Activated T-helper 1 cell treated with anti-CD3 and anti-CD28 coated beads, Interleukin-2, amount 50 U/mL, for 16 hours (primary cell): ENCODE data around the gene XBP1.
"Not testable (repeated sequence)": the region's sequence is repeated elsewhere in the genome, so short reads cannot be mapped to it uniquely, and the experiment has no call there.

Experiments used
- DNase-seq, 2 donors: peaks; one replicate each; pipeline ENCODE4 v3.0.0-alpha.2; 2020; ENCODE audit warnings: low read depth in 1 of 2, low spot score in 1 of 2

The XBP1 gene

GRCh38 chr22:28819253-28820096 lies 19.1 kb upstream of the XBP1 start:
- no peak for DNase-seq

- DNase-seq: no peak
Measured at GRCh38 chr22:28817919-28818859, 17.8 kb upstream of the XBP1 start.

GRCh38 chr22:28817064-28817463 lies 16.7 kb upstream of the XBP1 start:
- no peak for DNase-seq

DNA sequence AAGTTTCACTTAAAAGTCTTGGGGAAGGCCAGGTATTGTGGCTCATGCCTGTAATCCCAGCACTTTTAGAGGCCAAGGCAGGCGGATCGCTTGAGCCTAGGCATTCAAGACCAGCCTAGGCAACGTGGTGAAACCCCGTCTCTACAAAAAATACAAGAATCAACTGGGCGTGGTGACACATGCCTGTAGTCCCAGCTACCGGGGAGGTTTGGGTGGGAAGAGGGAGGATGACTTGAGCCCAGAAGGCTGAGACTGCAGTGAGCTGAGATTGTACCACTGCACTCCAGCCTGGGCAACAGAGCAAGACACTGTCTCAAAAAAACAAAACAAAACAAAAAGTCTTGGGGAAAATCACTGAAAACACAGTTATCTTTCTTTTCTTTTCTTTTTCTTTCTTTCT lies 15.4 kb upstream of the XBP1 start:
- DNase-seq: no peak

DNA sequence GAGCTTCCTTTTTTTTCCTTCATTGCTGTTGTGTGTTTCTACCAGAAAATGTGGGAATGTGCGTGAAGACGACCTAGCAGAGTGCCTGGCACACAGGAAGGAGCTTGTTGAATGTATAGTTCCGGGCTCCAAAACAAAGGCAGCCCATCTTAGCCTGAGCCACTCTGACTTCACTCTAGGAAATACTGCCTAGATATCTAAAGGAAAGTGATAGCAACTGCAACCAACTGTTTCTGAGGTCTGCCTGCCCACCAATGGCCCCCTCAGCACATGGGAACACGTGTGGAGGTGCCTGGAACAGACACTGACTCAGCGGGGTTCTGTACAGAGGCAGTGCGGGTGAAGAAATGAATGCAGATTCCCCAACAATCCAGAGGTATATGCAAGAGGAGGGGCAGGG lies 14.7 kb upstream of the XBP1 start:
- DNase-seq: no peak

DNA sequence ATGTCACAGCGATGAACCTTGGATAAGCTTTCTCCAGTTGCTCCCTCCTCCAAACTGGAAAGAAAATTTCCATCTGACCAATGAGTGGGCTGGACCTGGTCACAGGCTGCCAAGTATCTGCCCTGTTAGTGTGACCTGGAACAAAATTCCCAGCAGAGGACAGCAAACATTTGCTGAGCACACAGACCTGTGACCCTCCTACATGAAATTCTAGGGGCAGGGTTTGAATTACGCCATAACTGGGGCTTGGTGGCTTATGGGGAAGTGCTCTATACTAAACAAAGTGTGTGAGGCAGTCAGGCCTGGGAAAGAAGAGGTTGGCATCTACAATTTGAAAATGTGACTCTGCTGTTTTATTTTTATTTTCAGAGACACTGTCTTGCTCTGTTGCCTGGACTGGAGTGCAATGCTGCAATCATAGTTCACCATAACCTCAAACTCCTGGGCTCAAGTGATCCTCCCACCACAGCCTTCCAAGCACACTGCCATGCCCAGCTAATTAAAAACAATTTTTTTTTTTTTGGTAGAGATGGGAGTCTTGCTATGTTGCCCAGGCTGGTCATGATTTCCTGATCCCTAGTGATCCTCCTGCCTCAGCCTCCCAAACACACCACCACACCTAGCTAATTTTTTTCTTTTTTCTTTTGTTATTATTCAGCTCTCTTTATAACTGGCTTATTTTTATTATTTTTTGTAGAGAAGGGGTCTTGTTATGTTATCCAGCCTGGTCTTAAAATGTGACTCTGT lies 13.6 kb upstream of the XBP1 start:
- DNase-seq: no peak

- DNase-seq: no peak
Measured at GRCh38 chr22:28812516-28812915, 12.1 kb upstream of the XBP1 start.

GRCh38 chr22:28810821-28811491 lies 10.6 kb upstream of the XBP1 start:
- DNase-seq: no peak

- DNase-seq: no peak
Measured at GRCh38 chr22:28808716-28809355, 8.5 kb upstream of the XBP1 start.

DNA sequence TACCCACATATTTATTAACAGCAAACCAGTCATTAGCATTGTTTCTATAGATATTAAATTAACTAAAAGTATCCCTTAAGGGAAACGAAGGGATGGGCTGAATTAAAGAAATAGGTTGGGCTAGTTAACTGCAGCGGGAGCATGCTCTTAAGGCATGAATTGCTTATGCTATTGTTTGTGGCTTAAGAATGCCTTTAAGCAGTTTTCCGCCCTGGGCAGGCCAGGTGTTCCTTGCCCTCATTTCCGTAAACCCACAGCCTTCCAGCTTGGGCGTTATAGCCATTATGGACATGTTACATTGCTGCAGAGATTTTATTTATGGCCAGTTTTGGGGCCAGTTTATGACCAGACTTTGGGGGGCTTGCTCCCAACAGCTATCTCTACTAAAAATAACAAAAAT lies 5.1 kb upstream of the XBP1 start:
- not testable (repeated sequence) for DNase-seq

DNA sequence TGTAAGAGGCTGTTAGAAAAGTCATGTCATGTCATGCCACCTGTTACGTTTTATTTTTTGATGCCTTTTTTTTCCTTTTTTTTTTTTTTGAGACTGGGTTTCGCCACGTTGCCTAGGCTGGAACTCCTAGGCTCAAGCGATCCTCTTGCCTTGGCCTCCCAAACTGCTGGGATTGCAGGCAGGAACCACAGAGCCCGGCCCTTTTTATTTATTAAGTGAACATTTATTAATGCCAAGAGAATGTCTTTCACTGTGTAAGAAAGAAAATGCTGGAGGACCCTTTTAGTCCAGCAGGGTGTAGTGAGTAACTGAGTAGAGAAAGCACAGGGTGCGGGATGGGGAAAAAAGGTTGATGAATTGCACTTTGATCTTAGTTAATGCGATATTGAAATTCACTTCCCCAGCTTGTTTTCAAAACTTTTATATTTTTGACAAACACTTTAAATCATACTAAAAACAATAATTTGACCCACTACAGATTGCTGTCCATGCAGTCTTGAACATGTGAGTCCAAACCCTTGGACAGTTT lies 2.3 kb upstream of the XBP1 start:
- no peak for DNase-seq

GRCh38 chr22:28801845-28802594 lies 1.7 kb upstream of the XBP1 start:
- no peak for DNase-seq

- peak in 1 of 2 donors; percentile 24 for DNase-seq
Measured at GRCh38 chr22:28799606-28800307, 612 bp downstream of the XBP1 start.

DNA sequence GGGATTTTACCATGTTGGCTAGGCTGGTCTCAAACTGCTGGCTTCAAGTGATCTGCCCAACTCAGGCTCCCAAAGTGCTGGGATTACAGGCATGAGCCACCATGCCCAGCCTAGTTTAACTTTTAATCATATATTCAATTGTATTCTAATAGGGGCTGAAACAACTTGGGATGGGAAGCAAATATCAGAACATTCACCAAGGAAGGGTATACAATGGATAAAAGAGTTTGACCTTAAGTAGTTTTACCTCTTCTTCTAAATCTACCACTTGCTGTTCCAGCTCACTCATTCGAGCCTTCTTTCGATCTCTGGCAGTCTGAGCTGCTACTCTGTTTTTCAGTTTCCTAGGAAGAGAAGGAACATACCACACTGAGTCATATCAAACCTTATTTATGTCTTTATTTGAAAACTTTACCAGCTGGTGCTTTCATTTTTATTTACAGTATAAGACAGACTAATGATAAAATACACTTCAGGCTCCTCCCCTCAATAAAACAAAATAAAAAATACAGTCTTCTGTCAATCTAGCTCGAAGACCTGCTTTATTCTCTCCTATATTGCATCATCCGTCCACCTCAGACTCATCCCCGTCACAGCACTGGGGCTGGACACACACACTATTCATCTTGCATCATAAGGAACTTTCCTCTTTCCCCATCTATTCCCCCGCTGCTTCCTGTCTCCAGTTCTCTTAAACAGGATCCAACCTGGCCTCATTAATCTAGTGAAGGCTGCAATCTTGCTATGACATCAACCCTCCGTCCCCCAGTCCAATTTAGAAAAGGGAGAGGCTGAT lies 1.4 kb downstream of the XBP1 start:
- no peak for DNase-seq

GRCh38 chr22:28795932-28796856 lies 4.2 kb downstream of the XBP1 start:
- DNase-seq: no peak

DNA sequence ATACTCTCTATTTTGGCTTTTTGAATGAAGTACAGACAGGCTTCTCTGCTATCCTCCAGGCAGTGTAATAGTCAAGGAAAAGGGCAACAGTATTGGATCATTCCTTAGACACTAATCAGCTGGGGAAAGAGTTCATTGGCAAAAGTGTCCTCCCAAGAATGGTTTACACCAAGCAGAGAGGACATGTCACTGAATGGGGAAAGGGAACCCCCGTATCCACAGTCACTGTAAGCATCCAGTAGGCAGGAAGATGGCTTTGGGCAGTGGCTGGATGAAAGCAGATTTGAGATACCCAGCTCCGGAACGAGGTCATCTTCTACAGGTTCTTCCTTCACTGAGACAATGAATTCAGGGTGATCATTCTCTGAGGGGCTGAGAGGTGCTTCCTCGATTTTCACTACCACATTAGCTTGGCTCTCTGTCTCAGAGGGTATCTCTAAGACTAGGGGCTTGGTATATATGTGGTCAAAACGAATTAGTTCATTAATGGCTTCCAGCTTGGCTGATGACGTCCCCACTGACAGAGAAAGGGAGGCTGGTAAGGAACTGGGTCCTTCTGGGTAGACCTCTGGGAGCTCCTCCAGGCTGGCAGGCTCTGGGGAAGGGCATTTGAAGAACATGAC lies 5.2 kb downstream of the XBP1 start:
- DNase-seq: no peak
